Measurements from ENCODE around the gene FCHSD2. TPM values are rescaled to one million over a fixed set of nuclear protein-coding genes. Genes with fewer than 3 reads are reported as not detected.

Gene FCHSD2
- total RNA-seq, 4 donors from 2014 or later, result 15.4 to 37.8 (median 31.9) TPM

- ATAC-seq (ENCODE audit: low FRiP score) (no peak), DNase-seq (ENCODE audit: low spot score) (no peak)
- no peak for TF ChIP-seq CTCF (IDR thresholded peaks at IDR 0.05)
Observed at GRCh38 chr11:72904016-72904415, 238.1 kb downstream of the FCHSD2 start.

GRCh38 chr11:72901374-72901773 is 240.7 kb downstream of the FCHSD2 start:
- DNase-seq (ENCODE audit: low spot score) (no peak), ATAC-seq (ENCODE audit: low FRiP score) (no peak)
- TF ChIP-seq CTCF (IDR thresholded peaks at IDR 0.05), result no peak

GRCh38 chr11:72900013-72900412 is 242.1 kb downstream of the FCHSD2 start:
- TF ChIP-seq CTCF (IDR thresholded peaks at IDR 0.05), result no peak
- DNase-seq (ENCODE audit: low spot score), result no peak
- no peak for ATAC-seq (ENCODE audit: low FRiP score)

GRCh38 chr11:72899238-72899637 is 242.9 kb downstream of the FCHSD2 start:
- TF ChIP-seq CTCF (IDR thresholded peaks at IDR 0.05), result no peak
- ATAC-seq (ENCODE audit: low FRiP score), result no peak
- DNase-seq (ENCODE audit: low spot score), result no peak

GRCh38 chr11:72897506-72897905 is 244.6 kb downstream of the FCHSD2 start:
- ATAC-seq (ENCODE audit: low FRiP score), result no peak
- DNase-seq (ENCODE audit: low spot score), result no peak
- no peak for TF ChIP-seq CTCF (IDR thresholded peaks at IDR 0.05)

GRCh38 chr11:72896431-72896830 is 245.7 kb downstream of the FCHSD2 start:
- ATAC-seq (ENCODE audit: low FRiP score), result no peak
- TF ChIP-seq CTCF (IDR thresholded peaks at IDR 0.05), result no peak
- no peak for DNase-seq (ENCODE audit: low spot score)

GRCh38 chr11:72890881-72891280 is 251.2 kb downstream of the FCHSD2 start:
- no peak for TF ChIP-seq CTCF (IDR thresholded peaks at IDR 0.05)
- ATAC-seq (ENCODE audit: low FRiP score) (no peak), DNase-seq (ENCODE audit: low spot score) (no peak)

All from omental fat pad (tissue), 4 donors.